ENCODE measurements around the gene DLX1. TPM values are rescaled to one million over a fixed set of nuclear protein-coding genes. Genes with fewer than 3 reads are reported as not detected.

DLX1 gene
- total and polyA plus RNA-seq, 4 donors, result 0.18 to 0.51 (median 0.38) TPM; not detected in 1

DNA sequence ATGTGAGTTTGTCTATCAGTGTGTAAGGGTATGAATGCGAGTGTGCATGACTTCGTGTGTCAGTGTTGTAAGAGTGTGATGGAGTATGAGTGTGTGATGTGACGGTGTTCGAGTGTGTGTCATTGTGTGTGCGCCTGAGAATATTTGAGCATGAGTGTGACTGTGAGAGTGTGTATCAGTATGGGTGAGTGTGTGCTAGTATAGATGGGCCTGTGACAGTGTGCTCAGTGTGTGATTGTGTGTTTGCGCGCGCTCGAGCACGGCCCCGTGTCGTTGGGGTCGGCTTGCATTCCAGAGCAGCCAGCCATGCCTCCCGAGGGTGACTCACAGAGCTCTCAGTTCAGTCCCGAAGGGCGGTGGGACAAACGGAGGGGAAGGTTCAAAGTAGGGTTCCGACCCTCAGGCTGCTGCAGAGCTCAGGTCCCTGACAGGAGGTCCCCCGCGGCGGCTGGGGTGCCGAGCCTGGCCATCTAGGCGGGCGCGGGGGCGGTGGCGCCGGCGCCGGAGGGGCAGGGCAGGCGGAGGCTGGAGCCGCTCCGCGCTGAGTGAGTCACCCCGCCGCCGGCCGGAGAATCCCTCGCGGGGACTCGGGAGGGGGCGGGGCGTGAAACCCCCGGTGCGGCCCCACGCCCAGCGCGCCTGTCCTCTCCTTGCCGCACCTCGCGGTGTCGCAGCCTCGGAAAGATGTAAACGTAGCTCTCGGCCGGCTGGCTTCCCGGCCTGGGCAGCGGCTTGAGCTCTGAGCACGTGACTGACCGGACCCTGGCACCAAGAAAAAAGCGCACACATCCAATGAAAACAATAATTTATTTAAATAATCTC, 13.6 kb downstream of the DLX1 start:
- Histone ChIP-seq H3K36me3 (ENCODE audit: control insufficient read depth in 1 of 2, insufficient read depth in 2 of 2, low read length in 1 of 2) (no peaks in the 10 kb centered on the region), H3K4me3 (ENCODE audit: low read length in 2 of 2) (peak overlapping the region in 1 of 2 donors; percentile 21), H3K27me3 (ENCODE audit: control insufficient read depth in 1 of 2, insufficient read depth in 2 of 2, low read length in 1 of 2) (peaks cover 0 to 3% of the 10 kb centered on the region in 2 donors), H3K9me3 (ENCODE audit: control insufficient read depth, low read length) (no peaks in the 10 kb centered on the region), H3K27ac (ENCODE audit: low read depth in 1 of 2, low read length in 2 of 2) (no peak overlapping the region), H3K4me1 (ENCODE audit: control insufficient read depth in 1 of 2, insufficient read depth in 2 of 2, low read length in 2 of 2) (no peaks in the 10 kb centered on the region)
- WGBS, 2 donors, result 10 to 14% methylated on average over 44 to 61 of the region's 61 CpGs
- ATAC-seq (ENCODE audit: low FRiP score) (peak; percentile 50), DNase-seq (peak in 1 of 2 donors; percentile 91)
- intact Hi-C loops (cut with DNase I), result no loop called here

DNA sequence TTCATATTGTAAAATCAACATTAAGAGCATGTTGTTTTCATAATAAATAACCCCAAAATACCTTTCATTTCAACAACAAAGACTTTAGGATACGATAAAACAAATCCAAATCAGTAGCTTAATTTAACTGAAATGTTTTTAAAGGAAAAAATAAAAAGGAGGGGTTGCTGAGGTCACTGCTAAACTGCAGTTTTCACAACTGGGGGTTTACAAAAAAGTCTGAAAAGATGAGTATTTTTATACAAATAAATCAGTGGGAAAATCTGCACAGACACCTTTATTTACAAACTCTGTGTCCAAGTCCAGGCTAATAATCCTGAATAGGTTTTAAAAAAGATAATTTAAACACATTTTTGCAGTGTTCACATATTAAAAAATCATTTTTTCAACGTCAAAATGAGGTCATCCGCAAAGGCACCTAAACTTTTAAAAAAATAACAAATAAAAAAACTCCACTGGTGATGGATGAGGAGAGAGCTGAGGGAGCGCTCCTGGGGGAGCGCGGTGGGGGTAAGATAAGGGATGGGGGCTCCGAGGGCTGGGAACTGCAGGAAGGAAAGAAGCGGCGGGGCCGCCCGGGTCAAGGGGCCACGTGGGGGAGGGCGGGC, 14.3 kb downstream of the DLX1 start:
- intact Hi-C loops (cut with DNase I), result loop anchor here in 1 of 2 donors (10.0 kb wide), 2 partner anchors 105 to 395 kb away; partner anchors contain the start of gene METAP1D
- no peaks in the 10 kb centered on the region for H3K36me3 ChIP-seq (ENCODE audit: control insufficient read depth in 1 of 2, insufficient read depth in 2 of 2, low read length in 1 of 2)
- no peak overlapping the region for H3K27ac ChIP-seq (ENCODE audit: low read depth in 1 of 2, low read length in 2 of 2)
- H3K27me3 ChIP-seq (ENCODE audit: control insufficient read depth in 1 of 2, insufficient read depth in 2 of 2, low read length in 1 of 2), result peaks cover 0 to 3% of the 10 kb centered on the region in 2 donors
- no peaks in the 10 kb centered on the region for H3K9me3 ChIP-seq (ENCODE audit: control insufficient read depth, low read length)
- 7 to 12% methylated on average over 13 of the region's 13 CpGs for WGBS, 2 donors
- no peaks in the 10 kb centered on the region for H3K4me1 ChIP-seq (ENCODE audit: control insufficient read depth in 1 of 2, insufficient read depth in 2 of 2, low read length in 2 of 2)
- ATAC-seq (ENCODE audit: low FRiP score) (no peak), DNase-seq (no peak)
- no peak overlapping the region for H3K4me3 ChIP-seq (ENCODE audit: low read length in 2 of 2)

DNA sequence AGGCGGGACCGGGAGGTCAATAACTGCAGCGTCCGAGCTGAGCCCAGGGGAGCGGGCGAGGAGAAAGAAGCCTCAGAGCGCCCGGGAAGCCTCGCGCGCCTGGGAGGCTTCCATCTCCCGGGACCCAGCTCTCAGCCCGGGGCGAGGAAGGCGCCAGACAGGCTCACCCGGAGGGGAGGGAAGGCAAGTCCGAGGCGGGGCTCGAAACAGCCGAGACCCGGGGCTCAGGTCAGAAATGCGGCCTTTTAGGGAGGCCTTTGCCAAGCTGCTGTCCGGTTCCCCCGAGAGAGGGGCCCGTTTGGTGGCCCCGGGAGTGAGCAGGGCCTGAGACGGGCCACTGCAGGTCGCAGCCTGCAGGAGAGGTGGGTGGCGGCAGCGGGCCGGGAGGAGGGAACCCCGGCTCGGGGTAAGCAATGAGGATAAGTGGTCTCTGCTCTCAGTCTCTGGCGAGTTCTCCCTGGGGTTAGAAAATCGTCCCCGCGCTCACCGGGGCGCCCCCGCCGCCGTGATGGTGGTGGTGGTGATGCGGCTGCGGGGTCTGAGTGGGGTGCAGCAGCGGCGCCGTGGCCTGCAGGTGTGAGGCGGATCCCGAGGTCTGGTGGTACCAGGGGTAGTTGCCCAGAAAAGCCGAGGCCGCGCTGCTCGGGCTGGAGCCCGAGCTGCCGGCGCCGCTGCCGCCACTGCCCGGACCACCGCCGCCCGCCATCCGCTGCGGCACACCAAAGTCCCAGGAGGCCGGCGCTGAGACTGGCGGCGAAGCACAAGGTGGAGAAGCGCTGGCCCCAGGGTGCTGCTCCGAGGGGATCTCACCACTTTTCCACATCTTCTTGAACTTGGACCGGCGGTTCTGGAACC, 15.0 kb downstream of the DLX1 start:
- Histone ChIP-seq H3K27ac (ENCODE audit: low read depth in 1 of 2, low read length in 2 of 2) (no peak overlapping the region), H3K9me3 (ENCODE audit: control insufficient read depth, low read length) (no peaks in the 10 kb centered on the region), H3K27me3 (ENCODE audit: control insufficient read depth in 1 of 2, insufficient read depth in 2 of 2, low read length in 1 of 2) (peaks cover 0 to 3% of the 10 kb centered on the region in 2 donors), H3K36me3 (ENCODE audit: control insufficient read depth in 1 of 2, insufficient read depth in 2 of 2, low read length in 1 of 2) (no peaks in the 10 kb centered on the region), H3K4me1 (ENCODE audit: control insufficient read depth in 1 of 2, insufficient read depth in 2 of 2, low read length in 2 of 2) (no peaks in the 10 kb centered on the region), H3K4me3 (ENCODE audit: low read length in 2 of 2) (no peak overlapping the region)
- DNase-seq, result peak in 1 of 2 donors; percentile 74
- no peak for ATAC-seq (ENCODE audit: low FRiP score)
- WGBS, 2 donors, result 12 to 18% methylated on average over 54 to 72 of the region's 72 CpGs
- intact Hi-C loops (cut with DNase I), result loop anchor here in 1 of 2 donors (10.0 kb wide), 2 partner anchors 106 to 396 kb away; partner anchors contain the start of gene METAP1D

DNA sequence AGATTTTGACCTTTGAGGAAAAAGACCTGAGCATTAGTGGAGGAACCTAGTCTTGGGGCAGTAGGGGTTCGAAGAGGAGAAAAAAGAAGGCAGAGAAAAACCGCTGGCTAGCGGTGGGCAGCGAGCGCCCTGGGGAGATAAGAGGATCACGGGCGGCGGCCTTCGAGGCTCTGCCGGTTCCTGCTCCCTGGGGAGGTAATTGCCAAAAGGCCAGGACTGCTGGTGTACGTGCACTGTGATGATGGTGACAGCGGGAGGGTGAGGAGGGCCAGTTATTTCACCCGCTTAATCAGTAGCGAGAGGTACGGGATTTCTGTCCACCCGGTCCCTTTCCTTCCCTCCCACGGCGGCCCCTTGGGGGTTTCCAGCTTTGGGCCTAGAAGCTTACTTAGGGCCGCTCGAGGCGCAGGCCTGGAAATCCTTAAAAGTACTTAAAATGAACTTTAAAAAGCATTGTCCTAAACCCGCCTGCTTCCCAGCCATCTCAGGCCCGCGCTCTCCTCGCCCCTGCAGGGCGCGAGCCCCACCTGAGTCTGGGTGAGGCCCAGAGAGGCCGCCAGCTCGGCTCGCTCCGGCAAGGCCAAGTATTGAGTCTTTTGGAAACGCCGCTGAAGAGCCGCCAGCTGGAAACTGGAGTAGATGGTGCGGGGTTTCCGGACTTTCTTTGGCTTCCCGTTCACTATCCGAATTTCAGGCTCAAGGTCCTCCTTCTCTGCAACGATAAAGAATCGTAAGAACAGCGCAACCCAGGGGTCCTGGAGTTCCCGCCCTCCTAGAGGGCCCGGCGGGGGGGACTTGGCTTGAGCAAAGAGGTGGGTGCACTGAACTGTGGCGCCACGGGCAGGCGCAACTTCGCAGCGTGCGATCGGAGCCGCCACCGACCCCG, 15.9 kb downstream of the DLX1 start:
- Histone ChIP-seq H3K4me3 (ENCODE audit: low read length in 2 of 2) (no peak overlapping the region), H3K27me3 (ENCODE audit: control insufficient read depth in 1 of 2, insufficient read depth in 2 of 2, low read length in 1 of 2) (no peaks in the 10 kb centered on the region), H3K27ac (ENCODE audit: low read depth in 1 of 2, low read length in 2 of 2) (no peak overlapping the region), H3K4me1 (ENCODE audit: control insufficient read depth in 1 of 2, insufficient read depth in 2 of 2, low read length in 2 of 2) (no peaks in the 10 kb centered on the region), H3K9me3 (ENCODE audit: control insufficient read depth, low read length) (no peaks in the 10 kb centered on the region), H3K36me3 (ENCODE audit: control insufficient read depth in 1 of 2, insufficient read depth in 2 of 2, low read length in 1 of 2) (no peaks in the 10 kb centered on the region)
- intact Hi-C loops (cut with DNase I), result loop anchor here in 1 of 2 donors (10.0 kb wide), 2 partner anchors 106 to 396 kb away; partner anchors contain the start of gene METAP1D
- DNase-seq, result peak in 1 of 2 donors; percentile 72
- no peak for ATAC-seq (ENCODE audit: low FRiP score)
- WGBS, 2 donors, result 23 to 28% methylated on average over 54 of the region's 54 CpGs

DNA sequence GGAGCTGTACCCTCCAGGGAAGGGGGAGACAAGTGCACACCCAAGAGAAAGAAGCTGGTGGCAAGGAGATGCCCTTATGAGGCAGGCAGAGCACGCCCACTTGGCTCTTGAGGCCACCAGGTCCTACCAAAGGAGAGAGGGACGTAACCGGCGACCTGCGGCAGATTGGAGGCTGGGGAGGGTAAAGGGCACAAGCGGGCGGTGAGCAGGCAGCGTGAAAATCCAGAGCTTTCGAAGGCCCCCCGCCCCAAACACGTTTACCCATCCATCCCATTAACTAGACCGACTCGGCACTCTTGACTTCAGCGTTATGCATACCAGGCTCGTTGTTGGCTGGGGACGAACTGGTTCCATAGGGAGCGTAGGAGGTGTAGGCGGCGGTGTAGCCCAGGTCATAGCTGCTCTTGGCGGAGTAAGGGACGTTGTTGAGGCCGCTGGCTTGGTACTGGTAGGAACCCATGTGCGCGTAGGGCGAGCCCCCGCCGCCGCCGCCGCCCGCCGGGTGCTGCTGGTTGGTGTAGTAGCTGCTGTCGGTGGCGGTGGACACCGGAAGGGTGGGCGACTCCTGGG, 16.6 kb downstream of the DLX1 start:
- Histone ChIP-seq H3K27ac (ENCODE audit: low read depth in 1 of 2, low read length in 2 of 2) (no peak overlapping the region), H3K36me3 (ENCODE audit: control insufficient read depth in 1 of 2, insufficient read depth in 2 of 2, low read length in 1 of 2) (no peaks in the 10 kb centered on the region), H3K4me3 (ENCODE audit: low read length in 2 of 2) (peak overlapping the region in 1 of 2 donors; percentile 30), H3K4me1 (ENCODE audit: control insufficient read depth in 1 of 2, insufficient read depth in 2 of 2, low read length in 2 of 2) (no peaks in the 10 kb centered on the region), H3K9me3 (ENCODE audit: control insufficient read depth, low read length) (no peaks in the 10 kb centered on the region), H3K27me3 (ENCODE audit: control insufficient read depth in 1 of 2, insufficient read depth in 2 of 2, low read length in 1 of 2) (no peaks in the 10 kb centered on the region)
- ATAC-seq (ENCODE audit: low FRiP score) (peak; percentile 3), DNase-seq (peak in 1 of 2 donors; percentile 76)
- intact Hi-C loops (cut with DNase I), result loop anchor here in 1 of 2 donors (10.0 kb wide), 2 partner anchors 107 to 397 kb away; partner anchors contain the start of gene METAP1D
- WGBS, 2 donors, result 3 to 4% methylated on average over 35 to 36 of the region's 36 CpGs

DNA sequence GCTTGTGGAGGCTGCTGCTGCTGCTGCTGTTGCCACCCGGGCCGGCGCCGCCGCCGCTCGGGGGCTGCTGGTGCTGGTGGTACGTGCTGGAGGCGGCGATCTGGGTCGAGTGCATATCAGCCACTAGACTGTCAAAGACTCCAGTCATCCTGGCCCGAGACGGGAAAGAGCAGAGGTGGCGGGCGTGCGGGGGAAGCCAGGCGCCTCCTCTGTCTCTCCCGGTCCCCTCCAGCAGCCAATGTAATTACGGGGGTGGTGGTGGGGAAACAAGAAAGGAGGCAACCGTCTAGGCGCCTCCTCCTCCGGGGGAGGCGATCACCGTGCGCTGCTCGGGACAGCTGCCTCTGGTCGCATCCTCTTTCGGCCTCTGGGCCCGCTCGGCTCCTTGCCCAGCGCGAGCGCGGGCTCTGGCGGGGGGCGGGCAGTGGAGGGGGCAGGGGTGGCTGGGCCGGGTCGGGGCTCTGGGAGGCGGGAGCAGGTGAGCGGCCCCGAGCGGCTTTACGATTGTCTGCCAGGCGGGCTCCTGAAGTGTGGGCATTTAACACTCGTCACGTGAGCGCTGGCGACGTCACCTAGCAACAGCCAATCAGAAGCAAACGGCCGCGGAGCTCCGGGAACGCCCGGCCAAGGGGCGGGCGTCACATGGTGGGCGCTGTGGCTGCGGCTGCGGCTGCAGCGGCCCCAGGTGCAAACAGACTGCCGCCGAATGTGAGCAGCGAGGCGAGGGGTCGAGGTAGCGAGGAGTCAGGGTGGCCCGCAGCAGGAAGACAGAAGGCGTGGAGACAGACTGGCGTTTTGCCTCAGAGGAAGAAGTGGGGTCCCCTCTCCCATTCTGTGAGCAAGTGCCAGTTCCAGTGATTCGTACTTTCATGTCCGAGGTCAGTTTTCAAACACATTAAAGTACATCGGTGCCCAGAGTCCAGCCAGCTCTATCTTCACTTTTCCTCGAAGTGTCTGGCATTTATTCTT, 17.4 kb downstream of the DLX1 start, which contains the start of gene DLX2:
Gene DLX2, minus strand, starts transcription at position 510 of the 969 bp plus-strand sequence. Its CDS starts 362 bp downstream, at position 148.
- no peaks in the 10 kb centered on the region for H3K9me3 ChIP-seq (ENCODE audit: control insufficient read depth, low read length)
- 2% methylated on average over 73 to 74 of the region's 74 CpGs for WGBS, 2 donors
- no peaks in the 10 kb centered on the region for H3K36me3 ChIP-seq (ENCODE audit: control insufficient read depth in 1 of 2, insufficient read depth in 2 of 2, low read length in 1 of 2)
- no peaks in the 10 kb centered on the region for H3K4me1 ChIP-seq (ENCODE audit: control insufficient read depth in 1 of 2, insufficient read depth in 2 of 2, low read length in 2 of 2)
- peak within 1 kb of the TSS in 1 of 2 donors; percentile 30 for H3K4me3 ChIP-seq (ENCODE audit: low read length in 2 of 2)
- ATAC-seq (ENCODE audit: low FRiP score), result peak; percentile 47
- intact Hi-C loops (cut with DNase I), result loop anchor here in 1 of 2 donors (10.0 kb wide), 2 partner anchors 108 to 398 kb away; partner anchors contain the start of gene METAP1D
- no peaks in the 10 kb centered on the region for H3K27me3 ChIP-seq (ENCODE audit: control insufficient read depth in 1 of 2, insufficient read depth in 2 of 2, low read length in 1 of 2)
- no peak within 1 kb of the TSS for H3K27ac ChIP-seq (ENCODE audit: low read depth in 1 of 2, low read length in 2 of 2)
- DNase-seq, result peak; percentile 89 to 90

Measured in aorta (tissue), 5 donors.